ENCODE results near the gene LRRC73. TPM values are rescaled to one million over a fixed set of nuclear protein-coding genes. Genes with fewer than 3 reads are reported as not detected.

LRRC73 gene
- total and polyA plus RNA-seq, 9 of the 15 experiments (the other 6 are each of a cell fraction or from before 2014, with no cell fraction given) = 0.07 to 0.55 (median 0.16) TPM; not detected in 3

GRCh38 chr6:43477235-43478007, 32.7 kb downstream of the LRRC73 start, which contains the start of gene TJAP1 (continued):
- TF ChIP-seq ARID3A (IDR thresholded peaks at IDR 0.05; ENCODE audit: borderline replicate concordance, low read depth, low read length) (no peak), LCOR (CRISPR knock-in tag; IDR thresholded peaks at IDR 0.05) (0 out of 2 replicates have a peak, but pooled peaks have one; percentile 46), PKNOX1 (IDR thresholded peaks at IDR 0.05) (peak; percentile 77), TOE1 (IDR thresholded peaks at IDR 0.05; ENCODE audit: borderline replicate concordance) (peak; percentile 71; the same call in 1 of the 2 replicates), TOE1 (CRISPR knock-in tag; IDR thresholded peaks at IDR 0.05; ENCODE audit: borderline replicate concordance, low read depth) (no peak), KDM5B (IDR thresholded peaks at IDR 0.05; ENCODE audit: insufficient replicate concordance, low read depth, low read length) (peak; percentile 98), KLF13 (tag; IDR thresholded peaks at IDR 0.05; ENCODE audit: borderline replicate concordance, low read depth) (no peak), ID3 (CRISPR knock-in tag; IDR thresholded peaks at IDR 0.05) (no peak), ID3 (tag; IDR thresholded peaks at IDR 0.05) (no peak), ETS1 (conservative IDR thresholded peaks at IDR 0.05; ENCODE audit: control insufficient read depth, low read depth, low read length) (peak; percentile 49), TRIM25 (IDR thresholded peaks at IDR 0.05; ENCODE audit: borderline replicate concordance) (no peak), KLF6 (CRISPR knock-in tag; IDR thresholded peaks at IDR 0.05; ENCODE audit: borderline replicate concordance) (no peak), ZNF143 (CRISPR knock-in tag; IDR thresholded peaks at IDR 0.05) (peak; percentile 82), HMGN3 (IDR thresholded peaks at IDR 0.05; ENCODE audit: borderline replicate concordance, extremely low read depth, insufficient read length, low read depth, low read length) (peak; percentile 81), FOXK2 (conservative IDR thresholded peaks at IDR 0.05 in 1 of 2, IDR thresholded peaks at IDR 0.05 in 1 of 2; ENCODE audit: low read depth in 2 of 2) (0 out of 4 replicates have a peak, but pooled peaks of 1 of the 2 experiments have one; percentile 52), ZNF12 (CRISPR knock-in tag; IDR thresholded peaks at IDR 0.05) (no peak), HEY1 (CRISPR knock-in tag; IDR thresholded peaks at IDR 0.05; ENCODE audit: borderline replicate concordance) (no peak), FOXA1 (IDR thresholded peaks at IDR 0.05; ENCODE audit: borderline replicate concordance) (no peak), FOSL1 (tag; conservative IDR thresholded peaks at IDR 0.05) (0 out of 2 replicates have a peak, but pooled peaks have one; percentile 32), ZNF354B (CRISPR knock-in tag; IDR thresholded peaks at IDR 0.05) (no peak)

Measured in K562 (cell line).